Left lung (tissue), 10 donors: ENCODE measurements around the gene RCC1. TPM values are rescaled to one million over a fixed set of nuclear protein-coding genes. Genes with fewer than 3 reads are reported as not detected.

ENCODE experiments used
- ATAC-seq: fragments of 200-7000 bp; cut with Tn5 transposase; one replicate; pipeline ENCODE4 v1.9.1; 2020; ENCODE audit warnings: moderate library complexity
- DNase-seq, 4 donors: peaks; one replicate each; pipeline ENCODE4 v3.0.0-alpha.2; 2013 to 2020
- H3K27ac ChIP-seq, 2 donors: fragments of 200-600 bp; sonication (generic) in 1 of 2; one replicate each; pipeline versions ENCODE4 v1.5.0 to v1.8.0; 2020 to 2021
- H3K27me3 ChIP-seq, 2 donors: fragments of 200-600 bp; sonication (generic) in 1 of 2; one replicate each; pipeline versions ENCODE4 v1.5.0 to v1.8.0; 2020 to 2021
- H3K36me3 ChIP-seq, 2 donors: fragments of 200-600 bp; sonication (generic) in 1 of 2; one replicate each; pipeline versions ENCODE4 v1.5.0 to v1.8.0; 2020 to 2021
- H3K4me1 ChIP-seq, 2 donors: fragments of 200-600 bp; one replicate each; pipeline ENCODE4 v1.8.0; 2021
- H3K4me3 ChIP-seq, 2 donors: fragments of 200-600 bp; sonication (generic) in 1 of 2; one replicate each; pipeline versions ENCODE4 v1.5.0 to v1.8.0; 2020 to 2021; ENCODE audit warnings: mild to moderate bottlenecking in 1 of 2
- H3K9me3 ChIP-seq, 2 donors: fragments of 200-600 bp; sonication (generic) in 1 of 2; one replicate each; pipeline versions ENCODE4 v1.5.0 to v1.8.0; 2020 to 2021
- CTCF ChIP-seq, 2 donors: fragments of 200-600 bp; sonication (generic) in 1 of 2; IDR thresholded peaks; one replicate each; pipeline versions ENCODE4 v1.5.0 to v1.8.0; 2021; ENCODE audit warnings: antibody characterized with exemption in 2 of 2
- intact Hi-C, 2 donors: fragments of 100-400 bp; cut with DNase I; formaldehyde crosslinking; loops; one replicate each; pipeline versions ENCODE4 v1.11.2 to v1.14.2; 2022
- polyA plus RNA-seq, 6 donors: library from polyadenylated mRNA; unstranded; fragments of 120-200 nt; gene quantifications; one replicate each; pipeline ENCODE4 v1.2.1, GENCODE V29; 2013; ENCODE audit not compliant: insufficient read length in 6 of 6
- total RNA-seq, 2 donors: library from RNA; stranded (reverse); fragmentation: NEBNext Ultra II Directional; extraction: Animal tissue kit (Norgen Biotek cat#: 25700); gene quantifications; one replicate each; pipeline ENCODE4 v1.2.1, GENCODE V29; 2021
- donor health status: DM: no; HTN: yes; CAD: no.
- donor health status: DM: no; HTN: no; CAD: no.

Gene RCC1
- total and polyA plus RNA-seq, 8 donors, result 35.5 to 57.8 (median 38.7) TPM

GRCh38 chr1:28516518-28516956 is 10.7 kb downstream of the RCC1 start:
- no peak for ATAC-seq
- no peak overlapping the region for H3K4me3 ChIP-seq
- intact Hi-C loops, result loop anchor here in 1 of 2 donors (5.0 kb wide), 1 partner anchor 86 kb away; no protein-coding TSS in a partner anchor
- peaks cover 11 to 43% of the 10 kb centered on the region in 2 donors for H3K4me1 ChIP-seq
- no peak for TF ChIP-seq CTCF (IDR thresholded peaks at IDR 0.05)
- DNase-seq, result no peak
- no peaks in the 10 kb centered on the region for H3K27me3 ChIP-seq
- H3K9me3 ChIP-seq, result no peaks in the 10 kb centered on the region
- H3K36me3 ChIP-seq, result peaks cover 0 to 39% of the 10 kb centered on the region in 2 donors
- H3K27ac ChIP-seq, result no peak overlapping the region

GRCh38 chr1:28517649-28517999 is 11.8 kb downstream of the RCC1 start:
- ATAC-seq, result peak; percentile 10
- Histone ChIP-seq H3K36me3 (peaks cover 0 to 28% of the 10 kb centered on the region in 2 donors), H3K27me3 (no peaks in the 10 kb centered on the region), H3K4me1 (peaks cover 8 to 32% of the 10 kb centered on the region in 2 donors), H3K4me3 (peak overlapping the region in 1 of 2 donors; percentile 60), H3K9me3 (no peaks in the 10 kb centered on the region), H3K27ac (peak overlapping the region; percentile 69 to 83)
- TF ChIP-seq CTCF (IDR thresholded peaks at IDR 0.05), result no peak
- intact Hi-C loops, result loop anchor here in 1 of 2 donors (5.0 kb wide), 1 partner anchor 85 kb away; no protein-coding TSS in a partner anchor
- DNase-seq, result no peak

- peak overlapping the region; percentile 69 to 83 for H3K27ac ChIP-seq
- peak; percentile 99 to 100 for TF ChIP-seq CTCF (IDR thresholded peaks at IDR 0.05)
- H3K36me3 ChIP-seq, result peaks cover 0 to 23% of the 10 kb centered on the region in 2 donors
- H3K4me3 ChIP-seq, result peak overlapping the region; percentile 53 to 60
- H3K27me3 ChIP-seq, result no peaks in the 10 kb centered on the region
- intact Hi-C loops, result loop anchor here in 1 of 2 donors (5.0 kb wide), 1 partner anchor 84 kb away; no protein-coding TSS in a partner anchor
- DNase-seq, result peak; percentile 90 to 99 (median 93)
- peak; percentile 95 for ATAC-seq
- no peaks in the 10 kb centered on the region for H3K9me3 ChIP-seq
- H3K4me1 ChIP-seq, result peaks cover 8 to 27% of the 10 kb centered on the region in 2 donors
Observed at GRCh38 chr1:28518000-28518744, 12.3 kb downstream of the RCC1 start.

- DNase-seq, result peak in 1 of 4 donors; percentile 19
- Histone ChIP-seq H3K27ac (peak overlapping the region in 1 of 2 donors; percentile 69), H3K4me3 (peak overlapping the region; percentile 53 to 60), H3K4me1 (peaks cover 8 to 21% of the 10 kb centered on the region in 2 donors), H3K9me3 (no peaks in the 10 kb centered on the region), H3K36me3 (peaks cover 0 to 17% of the 10 kb centered on the region in 2 donors), H3K27me3 (no peaks in the 10 kb centered on the region)
- no peak for TF ChIP-seq CTCF (IDR thresholded peaks at IDR 0.05)
- intact Hi-C loops, result loop anchor here in 1 of 2 donors (5.0 kb wide), 1 partner anchor 83 kb away; no protein-coding TSS in a partner anchor
- peak; percentile 4 for ATAC-seq
Observed at GRCh38 chr1:28518745-28519341, 13.0 kb downstream of the RCC1 start.
